Common myeloid progenitor, CD34-positive (primary cell): ENCODE results near the gene C16orf74.

ENCODE experiments used
- CTCF ChIA-PET: fragments of 350-600 bp; sonication (Branson Sonifier 250); formaldehyde crosslinking; loops from one replicate; lab custom pipeline; 2021; ENCODE audit warnings: antibody characterized with exemption; lab: Charles Lee
- POLR2A ChIA-PET: fragments of 350-600 bp; sonication (Branson Sonifier 250); formaldehyde crosslinking; loops from one replicate; lab custom pipeline; 2021; ENCODE audit warnings: antibody characterized with exemption; lab: Charles Lee
- DNase-seq, 3 donors: peaks; one replicate each; pipeline versions ENCODE4 v3.0.0 to v3.0.0-alpha.2; 2013
- H3K27ac ChIP-seq, 2 experiments: 1 replicate in 1 of 2; 2 replicates in 1 of 2; pipeline ENCODE4 v1.7.0; 2013; ENCODE audit warnings: inconsistent platforms in 2 of 2, low read length in 2 of 2, mild to moderate bottlenecking in 2 of 2, low read depth in 1 of 2, moderate library complexity in 1 of 2; ENCODE audit not compliant: severe bottlenecking in 2 of 2, insufficient read depth in 1 of 2, poor library complexity in 1 of 2
- H3K27me3 ChIP-seq, 5 experiments: replicated peaks in 2 of 5; 1 replicate in 3 of 5; 2 replicates in 2 of 5; pipeline versions ENCODE4 v1.6.1 to v1.7.0; 2013; ENCODE audit warnings: low read length in 4 of 5, mild to moderate bottlenecking in 2 of 5, moderate library complexity in 2 of 5, inconsistent platforms in 1 of 5; ENCODE audit not compliant: insufficient read depth in 5 of 5, control insufficient read depth in 4 of 5
- H3K36me3 ChIP-seq, 4 experiments: 1 replicate in 2 of 4; 2 replicates in 2 of 4; pipeline versions ENCODE4 v1.6.1 to v1.7.0; 2013; ENCODE audit warnings: low read length in 3 of 4, control low read depth in 1 of 4, mild to moderate bottlenecking in 1 of 4; ENCODE audit not compliant: control insufficient read depth in 4 of 4, insufficient read depth in 4 of 4
- H3K4me1 ChIP-seq, 4 experiments: 1 replicate in 3 of 4; 2 replicates in 1 of 4; pipeline versions ENCODE4 v1.6.1 to v1.7.1; 2013; ENCODE audit warnings: low read length in 3 of 4, mild to moderate bottlenecking in 3 of 4, control low read depth in 1 of 4, inconsistent platforms in 1 of 4, moderate library complexity in 1 of 4; ENCODE audit not compliant: control insufficient read depth in 4 of 4, insufficient read depth in 4 of 4; ENCODE audit errors: control extremely low read depth in 1 of 4
- H3K4me3 ChIP-seq, 7 experiments: 1 replicate in 4 of 7; 2 replicates in 3 of 7; pipeline versions ENCODE4 v1.5.1 to v1.7.0; 2013; ENCODE audit warnings: mild to moderate bottlenecking in 7 of 7, low read length in 6 of 7, moderate library complexity in 6 of 7, inconsistent platforms in 2 of 7, low read depth in 2 of 7, control low read depth in 1 of 7; ENCODE audit not compliant: insufficient read depth in 4 of 7, control insufficient read depth in 1 of 7; ENCODE audit errors: extremely low read depth in 1 of 7
- H3K9me3 ChIP-seq, 5 experiments: 1 replicate in 4 of 5; 2 replicates in 1 of 5; pipeline versions ENCODE4 v1.6.1 to v1.7.1; 2013; ENCODE audit warnings: low read length in 4 of 5, mild to moderate bottlenecking in 2 of 5, inconsistent platforms in 1 of 5, low read depth in 1 of 5, moderate library complexity in 1 of 5; ENCODE audit not compliant: control insufficient read depth in 4 of 5, insufficient read depth in 2 of 5; ENCODE audit errors: control extremely low read depth in 1 of 5
- WGBS: methylation state at CpG from one replicate; pipeline ENCODE4 v1.1.5; 2013; ENCODE audit not compliant: insufficient coverage; 5-methylcytosine and 5-hydroxymethylcytosine counted together

The C16orf74 gene

GRCh38 chr16:85774811-85775210 lies 23.9 kb upstream of the C16orf74 start:
- ChIA-PET CTCF (no interaction called here), POLR2A (no interaction called here)
- Histone ChIP-seq H3K9me3 (no peaks in the 10 kb centered on the region), H3K36me3 (peaks cover 3 to 38% (median 17%) of the 10 kb centered on the region in 4 experiments), H3K4me3 (no peak overlapping the region), H3K4me1 (no peaks in the 10 kb centered on the region), H3K27me3 (no peaks in the 10 kb centered on the region), H3K27ac (no peak overlapping the region)
- DNase-seq: no peak
- 96% methylated on average over 8 of the region's 8 CpGs for WGBS

GRCh38 chr16:85774136-85774535 lies 23.2 kb upstream of the C16orf74 start:
- ChIA-PET CTCF (no interaction called here), POLR2A (no interaction called here)

GRCh38 chr16:85773044-85773443 lies 22.1 kb upstream of the C16orf74 start:
- WGBS: 100% methylated on average over 3 of the region's 6 CpGs
- ChIA-PET POLR2A (no interaction called here), CTCF (no interaction called here)
- H3K4me3 ChIP-seq: no peak overlapping the region
- H3K9me3 ChIP-seq: no peaks in the 10 kb centered on the region
- no peaks in the 10 kb centered on the region for H3K4me1 ChIP-seq
- H3K36me3 ChIP-seq: peaks cover 0 to 24% (median 5%) of the 10 kb centered on the region in 4 experiments
- H3K27ac ChIP-seq: no peak overlapping the region
- DNase-seq: no peak
- no peaks in the 10 kb centered on the region for H3K27me3 ChIP-seq

More at GRCh38 chr16:85774136-85774535, 23.2 kb upstream of the C16orf74 start:
- no peak for DNase-seq
- H3K4me1 ChIP-seq: no peaks in the 10 kb centered on the region
- peaks cover 0 to 32% (median 12%) of the 10 kb centered on the region in 4 experiments for H3K36me3 ChIP-seq
- H3K9me3 ChIP-seq: no peaks in the 10 kb centered on the region
- WGBS: 80% methylated on average over 2 of the region's 6 CpGs
- no peaks in the 10 kb centered on the region for H3K27me3 ChIP-seq
- no peak overlapping the region for H3K27ac ChIP-seq
- no peak overlapping the region for H3K4me3 ChIP-seq

GRCh38 chr16:85770741-85771140 lies 19.8 kb upstream of the C16orf74 start:
- WGBS: 100% methylated on average over 5 of the region's 6 CpGs
- no peak for DNase-seq
- ChIA-PET POLR2A (no interaction called here), CTCF (interaction anchor here (1.7 kb wide), 1 partner anchor 9 kb away, joined by 4 read pairs; no protein-coding TSS in a partner anchor)
- no peaks in the 10 kb centered on the region for H3K9me3 ChIP-seq
- no peak overlapping the region for H3K27ac ChIP-seq
- H3K4me3 ChIP-seq: no peak overlapping the region
- H3K4me1 ChIP-seq: peaks cover 0 to 6% (median 0%) of the 10 kb centered on the region in 4 experiments
- H3K36me3 ChIP-seq: peaks cover 0 to 7% (median 0%) of the 10 kb centered on the region in 4 experiments
- peaks cover 0 to 1% (median 0%) of the 10 kb centered on the region in 5 experiments for H3K27me3 ChIP-seq

GRCh38 chr16:85768199-85768598 lies 17.3 kb upstream of the C16orf74 start:
- DNase-seq: no peak
- peaks cover 0 to 3% (median 0%) of the 10 kb centered on the region in 4 experiments for H3K36me3 ChIP-seq
- peaks cover 0 to 1% (median 0%) of the 10 kb centered on the region in 5 experiments for H3K27me3 ChIP-seq
- H3K4me1 ChIP-seq: peaks cover 0 to 8% (median 0%) of the 10 kb centered on the region in 4 experiments
- H3K4me3 ChIP-seq: no peak overlapping the region
- ChIA-PET POLR2A (no interaction called here), CTCF (interaction anchor here (1.4 kb wide), 1 partner anchor 8 kb away, joined by 7 read pairs; no protein-coding TSS in a partner anchor)
- no peaks in the 10 kb centered on the region for H3K9me3 ChIP-seq
- 100% methylated on average over 1 of the region's 2 CpGs for WGBS
- H3K27ac ChIP-seq: no peak overlapping the region

- CTCF ChIA-PET: interaction anchor here (1.4 kb wide), 1 partner anchor 8 kb away, joined by 7 read pairs; no protein-coding TSS in a partner anchor
- Histone ChIP-seq H3K27me3 (peaks cover 0 to 1% (median 0%) of the 10 kb centered on the region in 5 experiments), H3K36me3 (peaks cover 0 to 3% (median 0%) of the 10 kb centered on the region in 4 experiments), H3K27ac (no peak overlapping the region), H3K4me1 (peaks cover 0 to 12% (median 0%) of the 10 kb centered on the region in 4 experiments), H3K9me3 (no peaks in the 10 kb centered on the region), H3K4me3 (no peak overlapping the region)
- WGBS: 95% methylated on average over 7 of the region's 8 CpGs
- POLR2A ChIA-PET: no interaction called here
- DNase-seq: no peak
Measured at GRCh38 chr16:85767531-85767930, 16.6 kb upstream of the C16orf74 start.

- H3K36me3 ChIP-seq: peaks cover 0 to 2% (median 0%) of the 10 kb centered on the region in 4 experiments
- no peak overlapping the region for H3K4me3 ChIP-seq
- H3K4me1 ChIP-seq: peaks cover 0 to 26% (median 8%) of the 10 kb centered on the region in 4 experiments
- WGBS: 81% methylated on average over 6 of the region's 8 CpGs
- ChIA-PET POLR2A (no interaction called here), CTCF (interaction anchor here (1.0 kb wide), 1 partner anchor 48 kb away, joined by 3 read pairs; no protein-coding TSS in a partner anchor)
- no peak for DNase-seq
- H3K9me3 ChIP-seq: no peaks in the 10 kb centered on the region
- peaks cover 0 to 1% (median 0%) of the 10 kb centered on the region in 5 experiments for H3K27me3 ChIP-seq
- no peak overlapping the region for H3K27ac ChIP-seq
Measured at GRCh38 chr16:85765767-85766166, 14.9 kb upstream of the C16orf74 start.
